SK-N-SH treated with all-trans-retinoic acid at 6 μM for 48 hours (cell line): ENCODE measurements around the gene CAPN13.

Experiments used
- ATAC-seq: fragments of 200-7000 bp; cut with Tn5 transposase; 3 replicates; pipeline ENCODE4 v1.9.1; 2020; ENCODE audit warnings: mild to moderate bottlenecking, moderate library complexity
- BACH2 ChIP-seq: fragments of 250-450 bp; sonication (Bioruptor Pico); IDR thresholded peaks from 2 replicates; pipeline ENCODE4 v1.9.0; 2021; ENCODE audit warnings: mild to moderate bottlenecking, borderline replicate concordance
- CREB5 ChIP-seq: fragments of 250-450 bp; sonication (Bioruptor Pico); IDR thresholded peaks from 2 replicates; pipeline ENCODE4 v1.5.1; 2020; ENCODE audit warnings: low read depth, mild to moderate bottlenecking, moderate library complexity
- CSDC2 ChIP-seq: fragments of 250-450 bp; sonication (Bioruptor Pico); IDR thresholded peaks from 2 replicates; pipeline ENCODE4 v1.5.0; 2020; ENCODE audit warnings: mild to moderate bottlenecking, moderate library complexity
- ESRRG ChIP-seq: fragments of 250-450 bp; sonication (Bioruptor Pico); IDR thresholded peaks from 2 replicates; pipeline ENCODE4 v1.6.1; 2021; ENCODE audit warnings: mild to moderate bottlenecking
- GLIS3 ChIP-seq: fragments of 250-450 bp; sonication (Bioruptor Pico); IDR thresholded peaks from 2 replicates; pipeline ENCODE4 v1.5.0; 2020; ENCODE audit warnings: mild to moderate bottlenecking, moderate library complexity
- ISL1 ChIP-seq: fragments of 250-450 bp; sonication (Bioruptor Pico); IDR thresholded peaks from 2 replicates; pipeline ENCODE4 v2.1.2; 2022; ENCODE audit warnings: mild to moderate bottlenecking, moderate library complexity
- OSR1 ChIP-seq: fragments of 250-450 bp; sonication (Bioruptor Pico); IDR thresholded peaks from 2 replicates; pipeline ENCODE4 v1.8.0; 2022; ENCODE audit warnings: moderate library complexity, mild to moderate bottlenecking, inconsistent platforms
- PPARA ChIP-seq: fragments of 250-450 bp; sonication (Bioruptor Pico); IDR thresholded peaks from 2 replicates; pipeline ENCODE4 v1.5.0; 2020; ENCODE audit warnings: mild to moderate bottlenecking, borderline replicate concordance
- SNAI2 ChIP-seq: fragments of 250-450 bp; sonication (Bioruptor Pico); IDR thresholded peaks from 2 replicates; pipeline ENCODE4 v1.5.0; 2020; ENCODE audit warnings: mild to moderate bottlenecking, moderate library complexity
- TCF4 ChIP-seq: fragments of 250-450 bp; sonication (Bioruptor Pico); IDR thresholded peaks from 2 replicates; pipeline ENCODE4 v1.8.0; 2021; ENCODE audit warnings: mild to moderate bottlenecking, moderate library complexity, borderline replicate concordance
- TOX ChIP-seq: fragments of 250-450 bp; sonication (Bioruptor Pico); IDR thresholded peaks from 2 replicates; pipeline ENCODE4 v1.8.0; 2021; ENCODE audit warnings: mild to moderate bottlenecking, moderate library complexity, borderline replicate concordance
- TSHZ2 ChIP-seq: fragments of 250-450 bp; sonication (Bioruptor Pico); IDR thresholded peaks from 2 replicates; pipeline ENCODE4 v1.5.0; 2020; ENCODE audit warnings: mild to moderate bottlenecking, moderate library complexity
- ZC3H10 ChIP-seq: fragments of 250-450 bp; sonication (Bioruptor Pico); IDR thresholded peaks from 2 replicates; pipeline ENCODE4 v1.5.1; 2021; ENCODE audit warnings: mild to moderate bottlenecking, moderate library complexity
- ZFP3 ChIP-seq: fragments of 250-450 bp; sonication (Bioruptor Pico); IDR thresholded peaks from 2 replicates; pipeline ENCODE4 v1.5.0; 2020; ENCODE audit warnings: mild to moderate bottlenecking, moderate library complexity
- ZFP30 ChIP-seq: fragments of 450-650 bp; formaldehyde crosslinking; IDR thresholded peaks from 2 replicates; pipeline ENCODE4 v1.5.0; 2022; ENCODE audit warnings: mild to moderate bottlenecking, moderate library complexity
- ZNF565 ChIP-seq: fragments of 450-650 bp; formaldehyde crosslinking; conservative IDR thresholded peaks from 2 replicates; pipeline ENCODE4 v1.5.0; 2020; ENCODE audit warnings: low read depth, mild to moderate bottlenecking, moderate library complexity
- ZNF70 ChIP-seq: fragments of 450-650 bp; formaldehyde crosslinking; IDR thresholded peaks from 2 replicates; pipeline ENCODE4 v1.5.0; 2020; ENCODE audit warnings: mild to moderate bottlenecking, moderate library complexity
- ZNF8 ChIP-seq: fragments of 450-650 bp; formaldehyde crosslinking; IDR thresholded peaks from 2 replicates; pipeline ENCODE4 v1.5.0; 2020; ENCODE audit warnings: mild to moderate bottlenecking, moderate library complexity
- TF ChIP-seq, protein P1 (sequence below): fragments of 250-450 bp; sonication (Bioruptor Pico); IDR thresholded peaks from 2 replicates; pipeline ENCODE4 v1.8.0; 2021; ENCODE audit warnings: low read depth, mild to moderate bottlenecking, moderate library complexity, borderline replicate concordance
- TF ChIP-seq, protein P2 (sequence below): fragments of 250-450 bp; sonication (Bioruptor Pico); IDR thresholded peaks from 2 replicates; pipeline ENCODE4 v1.5.1; 2021; ENCODE audit warnings: mild to moderate bottlenecking, moderate library complexity
- TF ChIP-seq, protein P3 (sequence below): fragments of 250-450 bp; sonication (Bioruptor Pico); IDR thresholded peaks from 2 replicates; pipeline ENCODE4 v1.8.0; 2020; ENCODE audit warnings: mild to moderate bottlenecking, moderate library complexity, borderline replicate concordance

Gene CAPN13

DNA sequence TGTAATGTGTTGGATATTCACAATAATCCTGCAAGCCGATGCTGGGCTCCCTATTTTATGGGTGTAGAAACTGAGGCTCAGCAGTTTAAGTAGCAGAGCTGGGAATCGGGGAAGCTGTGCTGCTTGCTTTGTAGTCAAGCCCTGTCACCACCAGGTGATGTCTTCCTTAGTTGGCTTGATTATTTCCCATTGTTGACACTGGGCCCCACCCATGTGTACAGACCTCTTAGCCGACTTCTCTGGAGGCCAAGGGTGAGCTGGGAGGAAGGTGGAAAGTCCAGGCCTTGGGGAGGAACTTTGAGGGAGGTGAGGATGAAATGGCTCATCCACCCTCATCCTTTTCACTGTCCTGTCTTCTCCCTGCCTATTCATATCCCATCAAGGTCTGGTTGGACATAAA, 60.0 kb downstream of the CAPN13 start:
- ATAC-seq = no peak
- TF ChIP-seq TSHZ2 (CRISPR knock-in tag) (no peak), TOX (CRISPR knock-in tag) (no peak), CSDC2 (CRISPR knock-in tag) (no peak), ZNF565 (no peak), ZFP30 (no peak)

GRCh38 chr2:30744823-30745222, 62.4 kb downstream of the CAPN13 start:
- no peak for ATAC-seq
- TF ChIP-seq, protein P1, sequence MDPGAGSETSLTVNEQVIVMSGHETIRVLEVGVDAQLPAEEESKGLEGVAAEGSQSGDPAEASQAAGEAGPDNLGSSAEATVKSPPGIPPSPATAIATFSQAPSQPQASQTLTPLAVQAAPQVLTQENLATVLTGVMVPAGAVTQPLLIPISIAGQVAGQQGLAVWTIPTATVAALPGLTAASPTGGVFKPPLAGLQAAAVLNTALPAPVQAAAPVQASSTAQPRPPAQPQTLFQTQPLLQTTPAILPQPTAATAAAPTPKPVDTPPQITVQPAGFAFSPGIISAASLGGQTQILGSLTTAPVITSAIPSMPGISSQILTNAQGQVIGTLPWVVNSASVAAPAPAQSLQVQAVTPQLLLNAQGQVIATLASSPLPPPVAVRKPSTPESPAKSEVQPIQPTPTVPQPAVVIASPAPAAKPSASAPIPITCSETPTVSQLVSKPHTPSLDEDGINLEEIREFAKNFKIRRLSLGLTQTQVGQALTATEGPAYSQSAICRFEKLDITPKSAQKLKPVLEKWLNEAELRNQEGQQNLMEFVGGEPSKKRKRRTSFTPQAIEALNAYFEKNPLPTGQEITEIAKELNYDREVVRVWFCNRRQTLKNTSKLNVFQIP (CRISPR knock-in tag) = no peak
- TF ChIP-seq ZFP30 (no peak), OSR1 (no peak), SNAI2 (CRISPR knock-in tag) (no peak), PPARA (CRISPR knock-in tag) (no peak), ZC3H10 (CRISPR knock-in tag) (no peak), ZNF565 (no peak), CREB5 (no peak), ISL1 (CRISPR knock-in tag) (no peak), ESRRG (no peak), TSHZ2 (CRISPR knock-in tag) (no peak), GLIS3 (CRISPR knock-in tag) (no peak), BACH2 (CRISPR knock-in tag) (no peak), ZNF8 (CRISPR knock-in tag) (no peak)
- TF ChIP-seq, protein P2, sequence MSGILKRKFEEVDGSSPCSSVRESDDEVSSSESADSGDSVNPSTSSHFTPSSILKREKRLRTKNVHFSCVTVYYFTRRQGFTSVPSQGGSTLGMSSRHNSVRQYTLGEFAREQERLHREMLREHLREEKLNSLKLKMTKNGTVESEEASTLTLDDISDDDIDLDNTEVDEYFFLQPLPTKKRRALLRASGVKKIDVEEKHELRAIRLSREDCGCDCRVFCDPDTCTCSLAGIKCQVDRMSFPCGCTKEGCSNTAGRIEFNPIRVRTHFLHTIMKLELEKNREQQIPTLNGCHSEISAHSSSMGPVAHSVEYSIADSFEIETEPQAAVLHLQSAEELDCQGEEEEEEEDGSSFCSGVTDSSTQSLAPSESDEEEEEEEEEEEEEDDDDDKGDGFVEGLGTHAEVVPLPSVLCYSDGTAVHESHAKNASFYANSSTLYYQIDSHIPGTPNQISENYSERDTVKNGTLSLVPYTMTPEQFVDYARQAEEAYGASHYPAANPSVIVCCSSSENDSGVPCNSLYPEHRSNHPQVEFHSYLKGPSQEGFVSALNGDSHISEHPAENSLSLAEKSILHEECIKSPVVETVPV (CRISPR knock-in tag) = no peak
- TF ChIP-seq, protein P3, sequence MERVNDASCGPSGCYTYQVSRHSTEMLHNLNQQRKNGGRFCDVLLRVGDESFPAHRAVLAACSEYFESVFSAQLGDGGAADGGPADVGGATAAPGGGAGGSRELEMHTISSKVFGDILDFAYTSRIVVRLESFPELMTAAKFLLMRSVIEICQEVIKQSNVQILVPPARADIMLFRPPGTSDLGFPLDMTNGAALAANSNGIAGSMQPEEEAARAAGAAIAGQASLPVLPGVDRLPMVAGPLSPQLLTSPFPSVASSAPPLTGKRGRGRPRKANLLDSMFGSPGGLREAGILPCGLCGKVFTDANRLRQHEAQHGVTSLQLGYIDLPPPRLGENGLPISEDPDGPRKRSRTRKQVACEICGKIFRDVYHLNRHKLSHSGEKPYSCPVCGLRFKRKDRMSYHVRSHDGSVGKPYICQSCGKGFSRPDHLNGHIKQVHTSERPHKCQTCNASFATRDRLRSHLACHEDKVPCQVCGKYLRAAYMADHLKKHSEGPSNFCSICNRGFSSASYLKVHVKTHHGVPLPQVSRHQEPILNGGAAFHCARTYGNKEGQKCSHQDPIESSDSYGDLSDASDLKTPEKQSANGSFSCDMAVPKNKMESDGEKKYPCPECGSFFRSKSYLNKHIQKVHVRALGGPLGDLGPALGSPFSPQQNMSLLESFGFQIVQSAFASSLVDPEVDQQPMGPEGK (CRISPR knock-in tag) = no peak
- TF ChIP-seq, all 23 proteins: peak for 0

DNA sequence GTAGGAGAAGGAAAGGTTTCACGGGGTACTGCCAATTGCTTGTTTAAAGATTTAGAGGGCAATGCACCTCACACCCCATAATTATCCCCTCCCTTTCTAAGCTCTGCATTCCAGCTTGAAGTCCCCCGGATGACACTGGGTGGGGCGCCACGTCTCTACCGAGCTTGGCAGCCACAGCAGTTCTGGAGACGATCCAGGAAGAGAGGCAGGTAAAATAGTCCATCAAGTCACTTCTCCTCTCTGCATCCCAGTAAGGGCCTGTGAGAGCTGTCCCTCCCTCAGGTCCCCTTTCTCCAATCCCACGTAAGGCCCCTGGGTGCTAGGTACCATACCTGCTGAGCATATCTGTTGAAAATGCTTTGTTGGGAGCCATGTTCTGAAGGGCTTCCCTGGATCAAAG, 65.7 kb downstream of the CAPN13 start:
- ATAC-seq = no peak
- no peak for TF ChIP-seq CREB5
- TF ChIP-seq ESRRG = no peak
- no peak for TF ChIP-seq ISL1 (CRISPR knock-in tag)
- no peak for TF ChIP-seq ZNF70 (CRISPR knock-in tag)
- no peak for TF ChIP-seq ZFP3 (CRISPR knock-in tag)
- no peak for TF ChIP-seq BACH2 (CRISPR knock-in tag)
- no peak for TF ChIP-seq PPARA (CRISPR knock-in tag)
- no peak for TF ChIP-seq TCF4 (CRISPR knock-in tag)
- no peak for TF ChIP-seq ZC3H10 (CRISPR knock-in tag)
- no peak for TF ChIP-seq SNAI2 (CRISPR knock-in tag)
- TF ChIP-seq ZNF8 (CRISPR knock-in tag) = no peak
- TF ChIP-seq TSHZ2 (CRISPR knock-in tag) = no peak
- TF ChIP-seq ZNF565 = no peak
- no peak for TF ChIP-seq OSR1
- no peak for TF ChIP-seq ZFP30
